Measurements from ENCODE around the gene PCDH15. TPM values are rescaled to one million over a fixed set of nuclear protein-coding genes. Genes with fewer than 3 reads are reported as not detected.

The PCDH15 gene
- total and polyA plus RNA-seq, 2 of the 13 experiments (the other 11 are each of a cell fraction or from before 2014, with no cell fraction given) = not detected

DNA sequence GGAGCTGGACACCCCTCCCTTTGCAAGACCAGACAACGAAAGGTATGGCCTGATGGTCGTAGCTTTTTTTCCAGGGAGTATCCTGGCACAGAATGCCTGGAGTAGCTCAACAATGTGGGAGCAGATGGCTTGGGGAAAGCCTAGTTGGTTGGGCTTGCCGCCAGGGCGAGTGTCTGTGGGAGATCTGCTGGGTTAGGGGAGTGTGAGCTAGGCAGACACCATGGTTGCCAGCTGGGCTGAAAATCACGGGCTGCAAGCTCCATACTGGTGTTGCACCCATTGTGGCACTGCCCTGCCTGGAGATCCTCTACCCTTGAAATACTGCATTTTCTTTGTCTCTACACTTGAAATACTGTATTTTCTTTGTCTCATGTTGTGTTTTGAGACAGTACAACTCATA lies 538.3 kb downstream of the PCDH15 start:
- no peaks in the 10 kb centered on the region for H3K4me1 ChIP-seq (ENCODE audit: insufficient read depth, low read length)
- FAIRE-seq (no peak), ATAC-seq (no peak), DNase-seq (ENCODE audit: low spot score) (no peak)
- no peaks in the 10 kb centered on the region for H4K20me1 ChIP-seq (ENCODE audit: insufficient read depth, low read length)
- no peak overlapping the region for H3K9ac ChIP-seq (ENCODE audit: insufficient read depth, low read depth, low read length)
- no peak overlapping the region for H2AFZ ChIP-seq (ENCODE audit: low read length)
- H3K27me3 ChIP-seq (ENCODE audit: control insufficient read depth in 1 of 2, insufficient read depth in 2 of 2, low read length in 2 of 2) = no peaks in the 10 kb centered on the region
- no peaks in the 10 kb centered on the region for H3K36me3 ChIP-seq (replicated peaks in 1 of 2; ENCODE audit: control insufficient read depth in 1 of 2, insufficient read depth in 2 of 2, low read length in 2 of 2)
- H3K4me3 ChIP-seq (replicated peaks in 1 of 3; ENCODE audit: insufficient read depth in 1 of 3, low read depth in 2 of 3, low read length in 3 of 3) = no peak overlapping the region
- ChIA-PET CTCF (ENCODE audit: low intra/inter-chr PET ratio, low total read pairs) (no interaction called here), POLR2A (no interaction called here)
- intact Hi-C loops (cut with micrococcal nuclease; ENCODE audit: unreplicated experiment) (no loop called here), in situ Hi-C loops (cut with HindIII; ENCODE audit: extremely low pct_ligation_motif_present, low pct_unique_long_range_greater_than_20kb) (no loop called here)
- H3K9me3 ChIP-seq (ENCODE audit: low read length) = no peaks in the 10 kb centered on the region
- WGBS (ENCODE audit: low lambda C conversion rate) = 0% methylated on average over 3 of the region's 5 CpGs
- BruUV-seq (replicated peaks) = no TSS peak
- no peaks in the 10 kb centered on the region for H3K79me2 ChIP-seq (ENCODE audit: insufficient read depth, low read length)
- H3K27ac ChIP-seq (ENCODE audit: extremely low read length, insufficient read depth, low read length) = no peak overlapping the region
- TF ChIP-seq, protein P1, sequence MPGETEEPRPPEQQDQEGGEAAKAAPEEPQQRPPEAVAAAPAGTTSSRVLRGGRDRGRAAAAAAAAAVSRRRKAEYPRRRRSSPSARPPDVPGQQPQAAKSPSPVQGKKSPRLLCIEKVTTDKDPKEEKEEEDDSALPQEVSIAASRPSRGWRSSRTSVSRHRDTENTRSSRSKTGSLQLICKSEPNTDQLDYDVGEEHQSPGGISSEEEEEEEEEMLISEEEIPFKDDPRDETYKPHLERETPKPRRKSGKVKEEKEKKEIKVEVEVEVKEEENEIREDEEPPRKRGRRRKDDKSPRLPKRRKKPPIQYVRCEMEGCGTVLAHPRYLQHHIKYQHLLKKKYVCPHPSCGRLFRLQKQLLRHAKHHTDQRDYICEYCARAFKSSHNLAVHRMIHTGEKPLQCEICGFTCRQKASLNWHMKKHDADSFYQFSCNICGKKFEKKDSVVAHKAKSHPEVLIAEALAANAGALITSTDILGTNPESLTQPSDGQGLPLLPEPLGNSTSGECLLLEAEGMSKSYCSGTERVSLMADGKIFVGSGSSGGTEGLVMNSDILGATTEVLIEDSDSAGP (CRISPR knock-in tag; IDR thresholded peaks at IDR 0.05; ENCODE audit: borderline replicate concordance) = no peak
- TF ChIP-seq, protein P2, sequence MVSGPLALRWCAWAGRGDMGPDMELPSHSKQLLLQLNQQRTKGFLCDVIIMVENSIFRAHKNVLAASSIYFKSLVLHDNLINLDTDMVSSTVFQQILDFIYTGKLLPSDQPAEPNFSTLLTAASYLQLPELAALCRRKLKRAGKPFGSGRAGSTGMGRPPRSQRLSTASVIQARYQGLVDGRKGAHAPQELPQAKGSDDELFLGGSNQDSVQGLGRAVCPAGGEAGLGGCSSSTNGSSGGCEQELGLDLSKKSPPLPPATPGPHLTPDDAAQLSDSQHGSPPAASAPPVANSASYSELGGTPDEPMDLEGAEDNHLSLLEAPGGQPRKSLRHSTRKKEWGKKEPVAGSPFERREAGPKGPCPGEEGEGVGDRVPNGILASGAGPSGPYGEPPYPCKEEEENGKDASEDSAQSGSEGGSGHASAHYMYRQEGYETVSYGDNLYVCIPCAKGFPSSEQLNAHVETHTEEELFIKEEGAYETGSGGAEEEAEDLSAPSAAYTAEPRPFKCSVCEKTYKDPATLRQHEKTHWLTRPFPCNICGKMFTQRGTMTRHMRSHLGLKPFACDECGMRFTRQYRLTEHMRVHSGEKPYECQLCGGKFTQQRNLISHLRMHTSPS (CRISPR knock-in tag; IDR thresholded peaks at IDR 0.05; ENCODE audit: low read depth) = no peak
- TF ChIP-seq ZNF180 (CRISPR knock-in tag; IDR thresholded peaks at IDR 0.05; ENCODE audit: borderline replicate concordance, low read depth) = no peak
- TF ChIP-seq, protein P3, sequence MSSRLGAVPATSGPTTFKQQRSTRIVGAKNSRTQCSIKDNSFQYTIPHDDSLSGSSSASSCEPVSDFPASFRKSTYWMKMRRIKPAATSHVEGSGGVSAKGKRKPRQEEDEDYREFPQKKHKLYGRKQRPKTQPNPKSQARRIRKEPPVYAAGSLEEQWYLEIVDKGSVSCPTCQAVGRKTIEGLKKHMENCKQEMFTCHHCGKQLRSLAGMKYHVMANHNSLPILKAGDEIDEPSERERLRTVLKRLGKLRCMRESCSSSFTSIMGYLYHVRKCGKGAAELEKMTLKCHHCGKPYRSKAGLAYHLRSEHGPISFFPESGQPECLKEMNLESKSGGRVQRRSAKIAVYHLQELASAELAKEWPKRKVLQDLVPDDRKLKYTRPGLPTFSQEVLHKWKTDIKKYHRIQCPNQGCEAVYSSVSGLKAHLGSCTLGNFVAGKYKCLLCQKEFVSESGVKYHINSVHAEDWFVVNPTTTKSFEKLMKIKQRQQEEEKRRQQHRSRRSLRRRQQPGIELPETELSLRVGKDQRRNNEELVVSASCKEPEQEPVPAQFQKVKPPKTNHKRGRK (CRISPR knock-in tag; IDR thresholded peaks at IDR 0.05) = no peak
- no peak overlapping the region for H3K4me2 ChIP-seq (ENCODE audit: low read depth, low read length)

Data from HepG2 (cell line).